PC-9 (cell line): Measurements from ENCODE around the gene PTGR1.

Experiments used
- EZH2 ChIP-seq: fragments of 200-600 bp; sonication (generic); IDR thresholded peaks from 2 replicates; pipeline ENCODE4 v1.8.0; 2017; ENCODE audit warnings: antibody characterized with exemption, low read depth
- TF ChIP-seq, protein P1 (sequence below): fragments of 200-600 bp; sonication (generic); conservative IDR thresholded peaks from 2 replicates; pipeline ENCODE4 v1.6.1; 2017; ENCODE audit warnings: mixed run types, antibody characterized with exemption, mild to moderate bottlenecking, moderate library complexity

GRCh38 chr9:111525056-111525977 is 74.1 kb downstream of the PTGR1 start, which contains the start of gene ZNF483:
- TF ChIP-seq, protein P1, sequence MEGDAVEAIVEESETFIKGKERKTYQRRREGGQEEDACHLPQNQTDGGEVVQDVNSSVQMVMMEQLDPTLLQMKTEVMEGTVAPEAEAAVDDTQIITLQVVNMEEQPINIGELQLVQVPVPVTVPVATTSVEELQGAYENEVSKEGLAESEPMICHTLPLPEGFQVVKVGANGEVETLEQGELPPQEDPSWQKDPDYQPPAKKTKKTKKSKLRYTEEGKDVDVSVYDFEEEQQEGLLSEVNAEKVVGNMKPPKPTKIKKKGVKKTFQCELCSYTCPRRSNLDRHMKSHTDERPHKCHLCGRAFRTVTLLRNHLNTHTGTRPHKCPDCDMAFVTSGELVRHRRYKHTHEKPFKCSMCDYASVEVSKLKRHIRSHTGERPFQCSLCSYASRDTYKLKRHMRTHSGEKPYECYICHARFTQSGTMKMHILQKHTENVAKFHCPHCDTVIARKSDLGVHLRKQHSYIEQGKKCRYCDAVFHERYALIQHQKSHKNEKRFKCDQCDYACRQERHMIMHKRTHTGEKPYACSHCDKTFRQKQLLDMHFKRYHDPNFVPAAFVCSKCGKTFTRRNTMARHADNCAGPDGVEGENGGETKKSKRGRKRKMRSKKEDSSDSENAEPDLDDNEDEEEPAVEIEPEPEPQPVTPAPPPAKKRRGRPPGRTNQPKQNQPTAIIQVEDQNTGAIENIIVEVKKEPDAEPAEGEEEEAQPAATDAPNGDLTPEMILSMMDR = no peak
- TF ChIP-seq EZH2 = no peak
